Melanocyte of skin (primary cell): Measurements from ENCODE around the gene CSTF2. TPM values are rescaled to one million over a fixed set of nuclear protein-coding genes. Genes with fewer than 3 reads are reported as not detected.

ENCODE experiments used
- small RNA-seq, 2 donors: library from RNA; depleted of rRNA; stranded (forward); fragments of <200 nt; gene quantifications; one replicate each; pipeline ENCODE3, GENCODE V24; 2012
- total RNA-seq, 2 donors: library from RNA; depleted of rRNA; stranded (reverse); fragments of >200 nt; gene quantifications; 2 replicates each; pipeline ENCODE4 v1.2.3, GENCODE V29; 2012

CSTF2 gene, protein sequence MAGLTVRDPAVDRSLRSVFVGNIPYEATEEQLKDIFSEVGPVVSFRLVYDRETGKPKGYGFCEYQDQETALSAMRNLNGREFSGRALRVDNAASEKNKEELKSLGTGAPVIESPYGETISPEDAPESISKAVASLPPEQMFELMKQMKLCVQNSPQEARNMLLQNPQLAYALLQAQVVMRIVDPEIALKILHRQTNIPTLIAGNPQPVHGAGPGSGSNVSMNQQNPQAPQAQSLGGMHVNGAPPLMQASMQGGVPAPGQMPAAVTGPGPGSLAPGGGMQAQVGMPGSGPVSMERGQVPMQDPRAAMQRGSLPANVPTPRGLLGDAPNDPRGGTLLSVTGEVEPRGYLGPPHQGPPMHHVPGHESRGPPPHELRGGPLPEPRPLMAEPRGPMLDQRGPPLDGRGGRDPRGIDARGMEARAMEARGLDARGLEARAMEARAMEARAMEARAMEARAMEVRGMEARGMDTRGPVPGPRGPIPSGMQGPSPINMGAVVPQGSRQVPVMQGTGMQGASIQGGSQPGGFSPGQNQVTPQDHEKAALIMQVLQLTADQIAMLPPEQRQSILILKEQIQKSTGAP
- total RNA-seq = 10 to 100 TPM; 18.9 to 25.3 TPM

DNA sequence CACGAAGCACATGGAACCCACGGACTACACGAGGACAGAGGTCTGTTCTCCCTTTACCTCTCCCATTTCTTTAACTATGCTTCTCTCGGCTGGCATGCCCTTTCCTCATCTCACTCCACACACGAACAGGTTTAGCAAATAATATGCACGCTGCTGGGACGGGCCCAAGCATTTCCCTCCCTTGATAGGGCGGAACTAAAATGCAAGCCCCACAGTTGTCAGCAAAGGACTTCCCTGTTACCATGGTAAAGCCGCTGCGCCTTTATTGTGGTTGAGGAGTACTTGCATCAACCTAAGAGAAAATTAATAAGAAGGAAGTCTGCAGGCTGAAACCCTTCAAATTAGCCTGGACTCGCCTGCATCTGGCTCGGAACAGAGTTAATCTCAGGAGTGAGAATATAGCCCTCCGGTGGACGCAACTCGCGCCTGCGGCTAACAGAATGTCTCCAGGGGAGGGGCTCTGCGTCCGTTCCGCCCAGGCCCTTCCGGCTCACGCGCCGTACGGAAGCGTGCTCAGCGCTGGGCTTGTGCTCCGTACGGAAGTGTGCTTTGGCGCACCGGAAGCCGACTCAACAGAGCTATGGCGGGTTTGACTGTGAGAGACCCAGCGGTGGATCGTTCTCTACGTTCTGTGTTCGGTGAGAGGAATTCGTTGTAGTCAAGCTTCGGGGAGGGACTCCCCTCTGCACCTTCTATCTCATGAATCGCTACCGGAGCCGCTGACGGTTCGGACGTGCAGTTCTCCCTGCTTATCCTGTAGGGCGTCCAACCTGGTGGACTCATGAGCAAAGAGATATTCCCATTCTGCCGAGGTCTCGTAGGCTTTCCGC lies at the start of gene CSTF2:
Gene CSTF2, plus strand, starts transcription at position 555 of the 830 bp plus-strand sequence. Its CDS starts 26 bp downstream, at position 581.

DNA sequence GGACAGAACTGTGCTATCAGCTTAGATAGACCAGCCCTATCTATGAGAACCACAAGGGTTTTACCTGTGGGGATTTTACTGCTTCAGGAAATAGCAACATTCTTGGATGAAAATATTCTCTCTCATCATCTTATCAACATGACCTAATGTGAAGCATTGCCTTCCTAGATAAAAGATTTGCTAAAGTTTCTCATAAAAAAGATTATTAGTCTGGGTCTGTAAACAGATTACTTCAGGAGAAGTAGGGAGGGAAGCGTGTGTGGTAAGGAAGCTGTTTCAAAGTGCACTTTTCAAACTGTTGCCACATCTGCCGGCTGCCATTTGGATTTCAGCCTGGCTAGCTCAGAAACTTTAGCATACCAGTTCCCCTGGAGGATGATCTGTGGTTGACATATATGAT lies 54.1 kb downstream of the CSTF2 start, which contains the start of gene NOX1:
Gene NOX1, minus strand, starts transcription at position 35 of the 400 bp plus-strand sequence. CDS start 220 bp downstream, outside the sequence.

Small RNA genes within 50 kb of the gene (small RNA-seq; reads per million reads assigned to genes)
- gene RF00411 = 0 reads per million in 2 donors

Other genes with a start within 250 kb of the CSTF2 start
- not detected for gene TNMD, start 235.5 kb upstream of the CSTF2 start, total RNA-seq
- gene TSPAN6, start 183.6 kb upstream of the CSTF2 start, total RNA-seq = 10 to 100 TPM; 16.0 to 16.9 TPM
- gene SRPX2, start 176.2 kb upstream of the CSTF2 start, total RNA-seq = 10 to 100 TPM in 1 of 2 donors, 1 to 10 TPM in 1; 9.0 to 11.0 TPM
- 1 to 10 TPM; 2.4 to 5.0 TPM for gene SYTL4, start 88.3 kb upstream of the CSTF2 start, total RNA-seq
- not detected for gene NOX1, start 54.0 kb downstream of the CSTF2 start, total RNA-seq
- gene XKRX, start 108.5 kb downstream of the CSTF2 start, total RNA-seq = under 1 TPM; under 0.01 TPM
- not detected for gene ARL13A, start 149.3 kb downstream of the CSTF2 start, total RNA-seq
- 10 to 100 TPM in 1 of 2 donors, 1 to 10 TPM in 1; 9.3 to 12.7 TPM for gene TRMT2B, start 231.7 kb downstream of the CSTF2 start, total RNA-seq